GM12891 (cell line): ENCODE measurements around the gene IFNL2.
"Not testable (repeated sequence)": the region's sequence is repeated elsewhere in the genome, so short reads cannot be mapped to it uniquely, and the experiment has no call there.

Source experiments
- DNase-seq: peaks from one replicate; pipeline ENCODE4 v3.0.0; 2011; ENCODE audit warnings: low spot score; ENCODE audit not compliant: insufficient read length
- FAIRE-seq: peaks from 2 replicates; lab custom pipeline; 2011; peaks lifted over from hg19 to GRCh38; lab: Jason Lieb, UNC
- PAX5 ChIP-seq: IDR thresholded peaks from 2 replicates; pipeline ENCODE4 v1.6.1; 2011; ENCODE audit warnings: low read length, moderate library complexity, mild to moderate bottlenecking; ENCODE audit not compliant: insufficient read depth, severe bottlenecking
- POLR2A ChIP-seq: IDR thresholded peaks from 2 replicates; pipeline ENCODE4 v1.6.1; 2011; ENCODE audit warnings: low read depth, low read length, control low read depth
- POLR2AphosphoS5 ChIP-seq: IDR thresholded peaks from 2 replicates; pipeline ENCODE4 v1.6.1; 2011; ENCODE audit warnings: low read depth, low read length, control low read depth
- POU2F2 ChIP-seq: IDR thresholded peaks from 2 replicates; pipeline ENCODE4 v1.6.1; 2011; ENCODE audit warnings: low read depth, mild to moderate bottlenecking, control low read depth, low read length, moderate library complexity
- SPI1 ChIP-seq: IDR thresholded peaks from 2 replicates; pipeline ENCODE4 v1.6.1; 2011; ENCODE audit warnings: low read depth, low read length, control low read depth
- TAF1 ChIP-seq: IDR thresholded peaks from 2 replicates; pipeline ENCODE4 v1.6.1; 2011; ENCODE audit warnings: low read depth, low read length, control low read depth

IFNL2 gene

GRCh38 chr19:39240421-39240820, 27.8 kb upstream of the IFNL2 start:
- DNase-seq = no peak
- no peak for TF ChIP-seq POU2F2
- no peak for TF ChIP-seq POLR2AphosphoS5
- no peak for TF ChIP-seq PAX5
- TF ChIP-seq POLR2A = no peak
- no peak for TF ChIP-seq TAF1
- no peak for TF ChIP-seq SPI1
- no peak for FAIRE-seq

- not testable (repeated sequence) for DNase-seq
Measured at GRCh38 chr19:39243741-39244140, 24.5 kb upstream of the IFNL2 start.

GRCh38 chr19:39244410-39245100, 23.6 kb upstream of the IFNL2 start, which contains the start of gene IFNL3:
Gene IFNL3, minus strand, starts transcription at chr19:39245006. Its CDS starts 39 bp downstream, at chr19:39244967.
- DNase-seq = not testable (repeated sequence)
- FAIRE-seq = peak; percentile 48

More at GRCh38 chr19:39243741-39244140, 24.5 kb upstream of the IFNL2 start:
- not testable (repeated sequence) for FAIRE-seq

DNA sequence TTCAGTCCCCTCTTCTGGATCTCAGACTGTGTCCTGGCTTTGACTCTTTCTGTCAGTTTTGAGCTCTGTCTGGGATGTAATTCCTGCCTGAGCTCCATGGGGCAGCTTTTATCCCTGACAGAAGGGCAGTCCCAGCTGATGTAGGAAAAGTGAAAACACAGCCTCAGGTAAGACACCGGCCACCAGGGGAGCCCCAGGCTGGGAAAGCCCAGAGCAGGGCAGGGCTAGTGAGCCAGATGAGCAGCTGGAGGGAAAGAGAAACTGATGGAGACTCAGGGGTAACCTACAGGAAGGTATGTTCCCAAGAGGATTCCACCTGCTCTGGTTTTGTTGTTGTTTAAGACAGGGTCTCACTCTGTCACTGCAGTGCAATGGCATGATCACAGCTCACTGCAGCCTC, 23.0 kb upstream of the IFNL2 start:
- DNase-seq = not testable (repeated sequence)
- peak; percentile 94 for FAIRE-seq

DNA sequence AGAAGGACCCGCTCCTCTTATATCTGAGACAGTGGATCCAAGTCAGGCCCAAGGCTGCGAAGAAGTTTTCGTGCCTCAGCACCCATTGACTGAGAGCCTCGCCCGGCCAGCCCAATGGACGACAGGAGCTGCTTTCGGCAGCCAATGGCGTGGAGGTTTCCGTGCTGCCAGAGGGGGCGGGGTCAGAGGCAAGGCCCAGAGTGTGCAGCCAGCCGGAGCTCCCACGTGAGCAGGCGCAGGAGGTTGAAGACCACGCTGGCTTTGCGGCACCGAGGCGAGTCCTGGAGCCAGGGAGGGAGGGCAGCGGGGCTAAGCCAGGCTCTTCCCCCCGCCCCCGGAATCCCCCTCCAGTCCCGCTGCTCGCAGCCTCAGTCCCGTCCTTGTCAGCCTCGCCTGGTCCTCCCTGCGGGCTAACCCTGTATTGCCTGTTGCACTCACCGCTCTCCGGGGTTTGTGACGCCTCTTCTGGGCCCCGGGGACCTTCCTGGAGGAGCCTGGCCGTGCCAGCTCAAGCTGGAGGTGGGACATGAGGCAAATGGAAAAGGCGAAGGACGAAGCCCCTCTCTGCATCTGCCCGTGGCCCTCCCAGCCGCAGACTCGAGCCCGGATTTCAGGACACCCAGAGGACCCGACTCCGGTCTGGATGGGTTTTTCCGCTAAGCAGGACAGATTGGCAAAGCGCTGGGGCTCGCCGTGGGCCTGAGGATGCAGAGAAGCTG, 21.1 kb upstream of the IFNL2 start:
- no peak for FAIRE-seq
- no peak for TF ChIP-seq PAX5
- no peak for TF ChIP-seq TAF1
- no peak for DNase-seq

DNA sequence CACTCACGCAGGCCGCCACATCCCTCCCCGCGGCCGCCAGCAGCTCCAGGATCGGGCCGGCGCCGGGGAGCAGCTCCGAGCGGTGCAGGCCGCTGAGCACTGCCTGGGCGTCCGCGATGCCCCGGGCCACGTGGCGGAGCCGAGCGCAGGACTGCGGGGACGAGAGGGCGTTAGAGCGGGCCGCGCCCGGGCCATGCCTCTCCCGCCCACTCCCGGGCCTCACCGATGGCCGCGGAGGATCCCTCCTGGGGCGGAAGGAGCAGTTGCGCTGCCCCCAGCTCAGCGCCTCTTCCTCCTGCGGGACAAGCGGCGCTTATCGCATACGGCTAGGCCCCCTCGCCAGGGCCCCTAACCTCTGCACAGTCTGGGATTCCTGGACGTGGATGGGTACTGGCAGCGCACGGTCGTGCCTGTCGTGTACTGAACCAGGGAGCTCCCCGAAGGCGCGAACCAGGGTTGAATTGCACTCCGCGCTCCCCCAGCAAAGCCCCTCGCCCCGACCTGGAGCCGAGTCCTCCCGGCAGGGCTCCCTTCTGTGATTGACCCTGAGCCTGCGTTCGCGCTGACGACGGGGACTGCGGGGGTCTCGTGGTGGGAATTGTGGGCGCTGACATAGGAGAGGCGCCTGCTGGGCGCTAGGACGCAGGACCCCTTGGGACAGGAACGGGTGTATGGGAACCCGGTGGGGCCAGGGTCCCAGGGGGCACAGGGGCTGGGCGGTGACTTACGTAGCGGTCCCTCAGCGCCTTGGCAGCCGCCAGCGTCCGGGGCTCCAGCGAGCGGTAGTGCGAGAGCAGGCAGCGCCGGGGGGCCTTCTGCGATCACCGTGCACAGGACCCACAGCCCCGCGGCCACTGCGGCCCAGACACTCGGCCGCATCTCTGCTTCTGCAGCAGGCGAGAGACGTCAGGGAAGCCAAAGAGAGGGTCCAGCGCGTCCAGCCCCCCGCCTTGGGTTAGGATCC, 20.2 kb upstream of the IFNL2 start:
- no peak for TF ChIP-seq POLR2AphosphoS5
- TF ChIP-seq TAF1 = no peak
- TF ChIP-seq SPI1 = no peak
- TF ChIP-seq POU2F2 = no peak
- DNase-seq (no peak), FAIRE-seq (no peak)

DNA sequence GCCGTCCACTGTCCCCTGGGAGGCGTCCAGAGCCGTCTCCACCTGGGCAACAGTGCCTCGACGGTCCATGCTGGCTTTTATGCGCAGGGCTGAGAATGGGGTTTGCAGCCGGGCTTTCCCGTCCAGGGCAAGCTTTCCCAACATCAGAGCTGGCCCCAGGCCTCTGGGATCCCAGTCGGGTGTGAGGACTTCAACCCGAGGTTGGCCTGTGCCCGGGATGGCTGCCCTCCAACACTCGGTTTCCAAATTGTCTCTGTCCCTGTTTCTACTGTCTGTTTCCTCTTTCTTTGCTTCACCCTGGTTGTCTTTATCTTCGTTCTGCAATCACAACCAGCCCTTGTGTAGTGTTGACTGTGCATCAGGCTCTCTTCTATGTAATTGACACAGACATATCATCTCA, 19.4 kb upstream of the IFNL2 start, which contains the start of gene IFNL4:
IFNL4 (minus strand) TSS at position 51 of the 400 bp plus-strand sequence.
- no peak for TF ChIP-seq POU2F2
- no peak for TF ChIP-seq SPI1
- no peak for TF ChIP-seq PAX5
- TF ChIP-seq POLR2A = no peak
- no peak for TF ChIP-seq TAF1
- no peak for TF ChIP-seq POLR2AphosphoS5
- FAIRE-seq (no peak), DNase-seq (no peak)

GRCh38 chr19:39251081-39251480, 17.1 kb upstream of the IFNL2 start:
- no peak for FAIRE-seq

DNA sequence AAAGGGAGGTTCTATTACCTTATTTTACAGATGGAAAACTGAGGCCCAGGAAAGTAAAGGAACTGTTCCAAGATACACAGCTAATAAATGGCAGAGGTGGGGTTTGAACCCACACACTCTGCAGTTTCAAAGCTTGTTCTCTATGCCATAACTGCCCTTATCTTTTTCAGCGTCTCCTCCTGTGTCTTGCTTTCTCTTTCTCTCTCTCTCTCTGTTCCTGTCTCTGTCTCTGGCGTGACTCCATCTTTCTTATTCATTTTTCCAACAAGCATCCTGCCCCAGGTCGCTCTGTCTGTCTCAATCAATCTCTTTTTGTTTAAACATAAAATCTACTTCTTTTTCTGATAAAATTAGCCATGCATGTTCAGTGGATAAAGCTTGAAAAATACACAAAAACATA, 16.4 kb upstream of the IFNL2 start:
- DNase-seq (no peak), FAIRE-seq (no peak)
- no peak for TF ChIP-seq TAF1

More at GRCh38 chr19:39251081-39251480, 17.1 kb upstream of the IFNL2 start:
- no peak for DNase-seq
- no peak for TF ChIP-seq PAX5
- no peak for TF ChIP-seq SPI1
- TF ChIP-seq TAF1 = no peak
- no peak for TF ChIP-seq POLR2A
- TF ChIP-seq POLR2AphosphoS5 = no peak
- TF ChIP-seq POU2F2 = no peak

DNA sequence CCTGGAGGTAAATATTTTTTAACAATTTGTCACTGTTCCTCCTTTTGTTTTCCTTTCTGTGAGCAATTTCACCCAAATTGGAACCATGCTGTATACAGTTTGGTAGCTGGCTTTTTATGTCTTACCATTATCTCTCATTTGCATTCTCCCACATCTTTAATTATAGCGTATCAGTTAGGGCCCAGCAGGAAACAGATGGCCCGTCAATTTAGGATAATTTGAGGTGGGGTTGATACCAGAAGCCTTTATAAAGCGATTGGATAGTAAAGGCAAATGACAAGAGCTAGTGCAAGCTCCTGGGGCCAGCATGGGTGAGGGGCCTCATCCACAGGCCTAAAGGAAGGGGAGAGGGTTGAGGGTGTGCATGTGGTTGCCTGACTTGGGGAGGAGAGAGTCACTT, 15.7 kb upstream of the IFNL2 start:
- DNase-seq (no peak), FAIRE-seq (no peak)
- no peak for TF ChIP-seq POLR2A
- TF ChIP-seq PAX5 = no peak
- no peak for TF ChIP-seq POU2F2
- TF ChIP-seq POLR2AphosphoS5 = no peak
- TF ChIP-seq TAF1 = no peak
- no peak for TF ChIP-seq SPI1
